Right ventricle myocardium superior (tissue), 1 donor: ENCODE measurements around the gene CHI3L1. TPM values are rescaled to one million over a fixed set of nuclear protein-coding genes. Genes with fewer than 3 reads are reported as not detected.

Source experiments
- total RNA-seq: library from RNA; stranded (reverse); fragmentation: NEBNext Ultra II Directional; extraction: Animal tissue kit (Norgen Biotek cat#: 25700); gene quantifications from one replicate; pipeline ENCODE4 v1.2.1, GENCODE V29; 2021
- donor health status: DM: no; HTN: yes; CAD: no; lungs with severe emphysema.

The CHI3L1 gene
- total RNA-seq, 1 donor from 2014 or later, result 0.32 TPM

Other genes starting within 250 kb of the CHI3L1 start
- gene ADIPOR1, start 228.4 kb downstream of the CHI3L1 start, total RNA-seq, result 76.6 TPM
- gene CYB5R1, start 219.4 kb downstream of the CHI3L1 start, total RNA-seq, result 118 TPM
- gene TMEM183A, start 179.3 kb downstream of the CHI3L1 start, total RNA-seq, result 21.8 TPM
- 19.3 TPM for gene PPFIA4, start 160.2 kb downstream of the CHI3L1 start, total RNA-seq
- gene MYOG, start 100.7 kb downstream of the CHI3L1 start, total RNA-seq, result not detected
- 12.5 TPM for gene ADORA1, start 59.0 kb downstream of the CHI3L1 start, total RNA-seq
- gene MYBPH, start 10.9 kb downstream of the CHI3L1 start, total RNA-seq, result not detected
- gene CHIT1, start 43.0 kb upstream of the CHI3L1 start, total RNA-seq, result 0.48 TPM
- 40.5 TPM for gene BTG2, start 118.8 kb upstream of the CHI3L1 start, total RNA-seq
- gene FMOD, start 164.4 kb upstream of the CHI3L1 start, total RNA-seq, result 5.9 TPM